ENCODE results near the gene OPCML.

The OPCML gene

DNA sequence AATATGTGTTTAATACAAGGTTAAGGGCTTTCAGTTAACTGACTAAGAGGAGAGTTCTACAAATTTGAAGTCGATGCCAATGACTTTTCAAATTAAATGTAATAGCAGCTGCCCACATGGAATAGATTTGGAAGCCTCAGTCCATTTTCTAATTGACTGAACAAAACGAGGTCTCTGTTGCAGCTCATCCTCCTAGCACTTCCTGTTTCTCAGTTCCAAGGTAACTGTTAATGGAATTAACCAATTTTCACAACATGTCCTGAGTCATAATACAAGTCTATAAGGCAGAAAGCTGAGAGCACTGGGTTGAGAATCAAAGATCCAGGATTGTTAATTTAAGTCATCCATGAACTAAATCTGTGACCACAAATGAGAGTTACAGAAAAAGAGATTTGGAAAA is 177.2 kb downstream of the OPCML start:
- no peak for TF ChIP-seq ZNF274 (IDR thresholded peaks at IDR 0.05; ENCODE audit: low read depth, low read length)
- no peak overlapping the region for H3K4me3 ChIP-seq (ENCODE audit: low read length)

DNA sequence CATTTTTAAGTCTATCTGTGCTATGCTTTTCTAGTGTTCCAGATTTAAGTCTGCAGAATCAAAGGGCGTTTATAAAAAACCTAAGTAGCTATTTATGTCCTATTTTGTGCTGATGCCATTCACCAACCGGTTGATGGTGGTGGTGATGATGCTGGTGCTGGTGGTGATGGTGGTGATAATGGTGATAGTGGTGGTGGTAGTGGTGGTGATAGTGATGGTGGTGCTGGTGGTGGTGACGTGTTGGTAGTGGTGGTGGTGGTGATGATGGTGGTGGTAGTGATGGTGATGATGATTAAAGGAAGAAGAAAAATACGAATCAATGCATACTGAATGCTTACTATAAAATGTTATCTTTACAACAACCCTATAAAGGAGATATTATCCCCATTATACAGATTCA is 178.2 kb downstream of the OPCML start:
- H3K4me3 ChIP-seq (ENCODE audit: low read length), result no peak overlapping the region
- no peak for TF ChIP-seq ZNF274 (IDR thresholded peaks at IDR 0.05; ENCODE audit: low read depth, low read length)

GRCh38 chr11:133350045-133350444 is 182.3 kb downstream of the OPCML start:
- no peak for TF ChIP-seq ZNF274 (IDR thresholded peaks at IDR 0.05; ENCODE audit: low read depth, low read length)
- no peak overlapping the region for H3K4me3 ChIP-seq (ENCODE audit: low read length)

DNA sequence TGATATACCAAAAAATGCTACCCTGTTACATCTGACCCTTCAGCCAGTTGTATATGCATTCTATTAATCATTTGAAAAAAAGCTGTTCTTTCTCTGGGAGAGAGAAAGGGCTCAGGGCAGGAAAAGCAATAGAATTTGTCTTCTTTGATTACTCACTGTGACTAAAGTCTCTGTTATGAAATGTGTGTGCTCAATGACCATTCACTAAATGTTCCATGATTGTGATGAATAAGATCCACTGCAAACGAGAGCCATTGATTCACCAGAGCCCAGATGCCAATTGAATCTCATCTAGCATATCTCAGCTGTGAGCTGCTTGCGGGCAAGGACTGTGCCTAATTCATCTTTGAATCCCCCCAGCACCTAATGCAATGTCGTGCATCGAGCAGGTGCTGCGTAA is 184.3 kb downstream of the OPCML start:
- H3K4me3 ChIP-seq (ENCODE audit: low read length), result no peak overlapping the region
- no peak for TF ChIP-seq ZNF274 (IDR thresholded peaks at IDR 0.05; ENCODE audit: low read depth, low read length)

DNA sequence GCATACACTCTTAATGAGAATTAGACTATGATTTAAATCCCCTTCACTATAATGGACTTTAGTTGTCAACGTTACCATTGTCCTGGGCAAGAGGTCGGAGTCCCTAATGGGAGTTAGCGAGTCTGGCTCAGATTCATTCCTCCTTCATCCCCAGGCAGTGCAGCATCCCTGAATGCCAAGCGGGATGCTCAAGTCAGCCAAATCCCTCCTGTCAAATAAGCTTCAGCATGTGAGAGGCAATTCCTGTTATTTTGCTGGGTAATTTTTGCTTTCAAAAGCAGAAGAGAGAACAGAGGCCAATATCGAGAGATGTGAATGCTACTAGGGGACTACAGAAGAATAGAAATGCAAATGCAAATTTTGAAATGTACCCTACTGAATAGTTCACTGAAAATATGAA is 186.2 kb downstream of the OPCML start:
- no peak overlapping the region for H3K4me3 ChIP-seq (ENCODE audit: low read length)
- TF ChIP-seq ZNF274 (IDR thresholded peaks at IDR 0.05; ENCODE audit: low read depth, low read length), result no peak

DNA sequence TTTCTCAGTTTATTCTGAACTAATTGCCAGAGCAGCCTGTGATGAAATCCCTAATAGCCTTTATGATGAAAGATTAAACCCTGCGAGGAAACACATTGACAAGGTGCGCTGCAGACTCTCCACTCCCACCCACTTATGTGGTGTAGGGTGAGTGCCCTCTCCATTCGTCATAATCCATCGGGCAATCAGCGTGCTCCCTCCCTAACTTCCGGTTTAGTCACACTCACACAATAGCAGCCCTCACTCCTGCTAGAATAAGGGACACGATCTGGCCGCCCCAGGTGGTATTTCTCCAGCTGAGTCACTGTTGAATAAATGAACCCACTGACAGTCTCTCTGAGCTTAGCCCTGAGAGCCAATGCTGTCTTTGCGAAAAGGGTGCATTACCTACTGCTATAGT is 188.3 kb downstream of the OPCML start:
- TF ChIP-seq ZNF274 (IDR thresholded peaks at IDR 0.05; ENCODE audit: low read depth, low read length), result no peak
- H3K4me3 ChIP-seq (ENCODE audit: low read length), result no peak overlapping the region

- no peak overlapping the region for H3K4me3 ChIP-seq (ENCODE audit: low read length)
- TF ChIP-seq ZNF274 (IDR thresholded peaks at IDR 0.05; ENCODE audit: low read depth, low read length), result no peak
These were observed 192.7 kb downstream of the OPCML start for GRCh38 chr11:133339495-133340140.

GRCh38 chr11:133338588-133338987 is 193.7 kb downstream of the OPCML start:
- no peak for TF ChIP-seq ZNF274 (IDR thresholded peaks at IDR 0.05; ENCODE audit: low read depth, low read length)
- no peak overlapping the region for H3K4me3 ChIP-seq (ENCODE audit: low read length)

- TF ChIP-seq ZNF274 (IDR thresholded peaks at IDR 0.05; ENCODE audit: low read depth, low read length), result no peak
- H3K4me3 ChIP-seq (ENCODE audit: low read length), result no peak overlapping the region
These were observed 194.3 kb downstream of the OPCML start for GRCh38 chr11:133337951-133338418.

DNA sequence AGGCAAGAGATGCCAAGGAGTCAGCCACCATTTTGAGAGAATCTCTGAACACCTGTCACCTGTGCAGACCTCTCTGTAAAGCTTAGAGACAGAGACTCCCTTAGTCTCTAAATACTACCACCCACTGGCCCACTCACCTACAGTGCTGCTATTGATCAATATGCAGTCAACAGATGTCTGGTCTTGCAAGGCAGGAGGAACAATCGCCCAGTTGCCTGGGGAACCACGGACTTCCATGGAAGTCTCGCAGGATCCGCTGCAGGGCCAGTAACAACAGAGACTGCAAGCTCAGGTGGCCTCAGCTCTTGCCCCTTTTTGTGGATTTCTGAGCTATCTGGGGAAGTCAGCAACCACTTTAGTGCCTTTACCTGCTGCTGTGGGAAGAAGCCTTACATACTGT is 195.1 kb downstream of the OPCML start:
- H3K4me3 ChIP-seq (ENCODE audit: low read length), result no peak overlapping the region
- no peak for TF ChIP-seq ZNF274 (IDR thresholded peaks at IDR 0.05; ENCODE audit: low read depth, low read length)

DNA sequence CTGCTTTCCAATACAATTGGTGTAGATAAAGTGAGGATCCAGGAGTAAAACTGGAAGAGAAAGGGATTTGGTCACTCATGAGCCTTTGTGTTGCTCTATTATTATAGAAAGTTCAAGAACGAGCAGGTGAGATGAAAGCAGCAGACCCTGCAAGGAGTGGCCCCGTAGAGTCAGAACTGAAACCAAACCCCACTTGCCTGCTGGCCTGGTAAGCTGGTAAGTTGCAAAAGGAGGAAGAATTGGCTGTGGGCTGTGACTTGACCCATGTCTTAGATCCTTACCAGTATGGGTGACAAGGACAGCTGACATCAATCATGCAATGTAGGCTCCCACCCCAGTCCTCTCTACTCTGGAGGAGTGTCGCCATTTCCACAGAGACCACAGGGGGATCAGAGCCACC is 201.3 kb downstream of the OPCML start:
- H3K4me3 ChIP-seq (ENCODE audit: low read length), result no peak overlapping the region
- TF ChIP-seq ZNF274 (IDR thresholded peaks at IDR 0.05; ENCODE audit: low read depth, low read length), result no peak

DNA sequence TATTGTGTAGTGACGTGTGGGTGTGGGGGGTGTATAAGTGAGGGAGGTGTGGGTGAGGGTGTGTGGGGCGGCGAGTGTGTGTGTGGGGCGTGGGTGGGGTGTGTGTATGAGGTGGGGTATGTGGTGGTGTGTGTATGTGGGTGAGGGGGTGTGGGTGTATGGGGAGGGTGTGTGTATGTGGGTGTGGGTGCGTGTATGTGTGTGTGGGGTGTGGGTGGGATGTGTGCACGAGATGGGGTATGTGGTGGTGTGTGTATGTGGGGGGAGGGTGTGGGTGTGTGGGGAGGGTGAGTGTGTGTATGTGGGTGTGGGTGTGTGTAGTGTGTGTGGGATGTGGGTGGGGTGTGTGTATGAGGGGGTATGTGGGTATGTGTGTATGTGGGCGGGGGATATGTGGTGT is 205.5 kb downstream of the OPCML start:
- no peak for TF ChIP-seq ZNF274 (IDR thresholded peaks at IDR 0.05; ENCODE audit: low read depth, low read length)
- no peak overlapping the region for H3K4me3 ChIP-seq (ENCODE audit: low read length)

DNA sequence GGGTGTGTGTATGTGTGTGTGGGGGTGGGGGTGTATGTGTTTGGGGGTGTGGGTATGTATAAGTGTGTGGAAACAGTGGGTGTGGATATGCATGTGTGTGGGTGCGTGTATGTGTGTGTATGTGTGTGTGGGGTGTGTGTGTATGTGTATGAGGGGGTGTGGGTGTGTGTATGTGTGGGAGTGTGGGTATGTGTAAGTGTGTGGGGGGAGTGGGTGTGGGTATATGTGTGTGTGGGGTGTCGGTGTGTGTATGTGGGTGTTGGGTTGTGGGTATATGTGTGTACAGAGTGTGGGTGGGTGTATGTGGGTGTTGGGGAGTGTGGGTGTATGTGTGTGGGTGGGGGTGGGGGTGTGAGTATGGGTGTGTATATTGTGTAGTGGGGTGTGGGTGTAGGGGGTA is 206.0 kb downstream of the OPCML start:
- no peak overlapping the region for H3K4me3 ChIP-seq (ENCODE audit: low read length)
- no peak for TF ChIP-seq ZNF274 (IDR thresholded peaks at IDR 0.05; ENCODE audit: low read depth, low read length)

- no peak overlapping the region for H3K4me3 ChIP-seq (ENCODE audit: low read length)
- TF ChIP-seq ZNF274 (IDR thresholded peaks at IDR 0.05; ENCODE audit: low read depth, low read length), result no peak
These were observed 206.6 kb downstream of the OPCML start for GRCh38 chr11:133325711-133326110.

DNA sequence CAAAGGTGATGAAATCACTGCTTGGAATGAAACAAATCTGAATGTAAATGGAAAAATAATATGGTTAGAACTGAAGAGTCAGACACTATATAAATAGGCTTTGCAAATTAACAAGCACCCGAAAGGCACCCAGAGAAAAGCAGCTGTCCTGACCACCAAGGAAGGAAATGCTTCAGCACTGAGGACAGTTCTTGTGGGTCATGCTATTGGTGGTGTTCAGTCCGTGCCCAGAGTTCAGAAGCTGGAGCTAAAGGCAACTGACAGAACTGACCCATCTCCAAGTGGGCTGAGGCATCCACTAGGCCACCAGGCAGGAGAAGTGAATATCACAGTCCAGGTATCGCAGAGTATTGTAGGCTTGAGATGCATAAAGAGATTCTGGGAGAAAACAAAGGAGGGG is 208.9 kb downstream of the OPCML start:
- H3K4me3 ChIP-seq (ENCODE audit: low read length), result no peak overlapping the region
- TF ChIP-seq ZNF274 (IDR thresholded peaks at IDR 0.05; ENCODE audit: low read depth, low read length), result no peak

- no peak overlapping the region for H3K4me3 ChIP-seq (ENCODE audit: low read length)
- TF ChIP-seq ZNF274 (IDR thresholded peaks at IDR 0.05; ENCODE audit: low read depth, low read length), result no peak
These were observed 214.1 kb downstream of the OPCML start for GRCh38 chr11:133318221-133318620.
